Endothelial cell of umbilical vein (primary cell): ENCODE measurements around the gene SOCS7. TPM values are rescaled to one million over a fixed set of nuclear protein-coding genes. Genes with fewer than 3 reads are reported as not detected.

Experiments
- BruUV-seq: library from RNA; stranded (reverse); fragments of 400-500 nt; replicated peaks from 2 replicates; lab custom pipeline; 2021; lab: Mats Ljungman, UMichigan
- CTCF ChIA-PET: fragments of 300-600, 350-600 bp; sonication (Branson Sonifier 250); formaldehyde crosslinking; loops from one replicate; lab custom pipeline; 2021; ENCODE audit warnings: antibody characterized with exemption, inconsistent platforms; lab: Charles Lee
- POLR2A ChIA-PET: fragments of 300-600, 350-600 bp; sonication (Branson Sonifier 250); formaldehyde crosslinking; loops from one replicate; lab custom pipeline; 2021; ENCODE audit warnings: antibody characterized with exemption, inconsistent platforms; lab: Charles Lee
- DNase-seq: peaks from one replicate; pipeline ENCODE4 v3.0.0-alpha.2; 2011; ENCODE audit warnings: low read depth, low spot score
- FAIRE-seq: peaks from 2 replicates; lab custom pipeline; 2011; peaks lifted over from hg19 to GRCh38; lab: Jason Lieb, UNC
- H2AFZ ChIP-seq: 2 replicates; pipeline ENCODE4 v1.6.0; 2012; ENCODE audit warnings: low read depth, low read length, control low read depth, inconsistent platforms
- H3K27ac ChIP-seq: 2 replicates; pipeline ENCODE4 v1.5.1; 2011; ENCODE audit warnings: low read depth, mild to moderate bottlenecking, control low read depth, low read length, moderate library complexity; ENCODE audit not compliant: insufficient read depth
- H3K27me3 ChIP-seq, 2 experiments: 2 replicates each; pipeline versions ENCODE4 v1.6.0 to v1.6.1; 2011; ENCODE audit warnings: low read length in 2 of 2, mixed read lengths in 1 of 2; ENCODE audit not compliant: control insufficient read depth in 2 of 2, insufficient read depth in 2 of 2
- H3K36me3 ChIP-seq, 2 experiments: 2 replicates in 1 of 2; 3 replicates in 1 of 2; pipeline ENCODE4 v1.5.1; 2011; ENCODE audit warnings: low read length in 2 of 2, mild to moderate bottlenecking in 1 of 2, moderate library complexity in 1 of 2; ENCODE audit not compliant: control insufficient read depth in 2 of 2, insufficient read depth in 2 of 2; ENCODE audit errors: extremely low read depth in 1 of 2
- H3K4me1 ChIP-seq: 3 replicates; pipeline ENCODE4 v1.5.1; 2011; ENCODE audit warnings: mild to moderate bottlenecking, low read length; ENCODE audit not compliant: control insufficient read depth, insufficient read depth; ENCODE audit errors: extremely low read depth
- H3K4me2 ChIP-seq: 2 replicates; pipeline ENCODE4 v1.6.1; 2011; ENCODE audit warnings: low read length, control low read depth, mixed read lengths; ENCODE audit not compliant: insufficient read depth
- H3K4me3 ChIP-seq, 3 experiments: fragments of 200-600 bp in 1 of 3; sonication (generic), shearing (Covaris generic) in 1 of 3; replicated peaks in 1 of 3; 2 replicates each; pipeline ENCODE4 v1.5.1; 2011 to 2016; ENCODE audit warnings: control low read depth in 3 of 3, low read length in 3 of 3, mild to moderate bottlenecking in 2 of 3, inconsistent platforms in 1 of 3, low read depth in 1 of 3, moderate library complexity in 1 of 3; ENCODE audit not compliant: insufficient read depth in 1 of 3
- H3K79me2 ChIP-seq: 2 replicates; pipeline ENCODE4 v1.6.0; 2012; ENCODE audit warnings: low read length, inconsistent platforms; ENCODE audit not compliant: control insufficient read depth, insufficient read depth
- H3K9ac ChIP-seq: replicated peaks from 2 replicates; pipeline ENCODE3; 2011; ENCODE audit warnings: low read length, control low read depth; ENCODE audit not compliant: insufficient read depth; ENCODE audit errors: extremely low read depth
- H3K9me1 ChIP-seq: replicated peaks from 3 replicates; pipeline ENCODE4 v1.6.0; 2011; ENCODE audit warnings: mild to moderate bottlenecking, low read length; ENCODE audit not compliant: control insufficient read depth, insufficient read depth; ENCODE audit errors: extremely low read depth
- H3K9me3 ChIP-seq: replicated peaks from 2 replicates; pipeline ENCODE4 v1.5.1; 2012; ENCODE audit warnings: low read length, inconsistent platforms; ENCODE audit not compliant: control insufficient read depth, insufficient read depth
- H4K20me1 ChIP-seq: replicated peaks from 2 replicates; pipeline ENCODE3; 2011; ENCODE audit warnings: mild to moderate bottlenecking, low read length; ENCODE audit not compliant: control insufficient read depth, insufficient read depth; ENCODE audit errors: extremely low read depth
- EZH2 ChIP-seq: IDR thresholded peaks from 2 replicates; pipeline ENCODE4 v1.6.1; 2012; ENCODE audit warnings: borderline replicate concordance, low read depth, mild to moderate bottlenecking, moderate library complexity, low read length, inconsistent platforms; ENCODE audit not compliant: severe bottlenecking
- FOS ChIP-seq: IDR thresholded peaks from 2 replicates; pipeline ENCODE4 v1.6.1; 2011; ENCODE audit warnings: mild to moderate bottlenecking, low read length, moderate library complexity, borderline replicate concordance; ENCODE audit not compliant: insufficient read depth
- GATA2 ChIP-seq: IDR thresholded peaks from 2 replicates; pipeline ENCODE4 v1.7.0; 2011; ENCODE audit warnings: low read depth, mild to moderate bottlenecking, moderate library complexity, mixed read lengths, low read length; ENCODE audit not compliant: insufficient read length, insufficient read depth
- JUN ChIP-seq: IDR thresholded peaks from 2 replicates; pipeline ENCODE4 v1.6.1; 2011; ENCODE audit warnings: borderline replicate concordance, low read depth; ENCODE audit not compliant: insufficient read length, insufficient read depth
- MYC ChIP-seq: IDR thresholded peaks from one replicate; pipeline ENCODE4 v1.6.1; 2011; ENCODE audit warnings: mild to moderate bottlenecking, low read depth, low read length
- POLR2A ChIP-seq: IDR thresholded peaks from 2 replicates; pipeline ENCODE4 v1.6.1; 2012; ENCODE audit warnings: low read depth, mild to moderate bottlenecking, control low read depth, low read length
- POLR2AphosphoS5 ChIP-seq: IDR thresholded peaks from 2 replicates; pipeline ENCODE4 v1.6.1; 2012; ENCODE audit warnings: low read depth, mild to moderate bottlenecking, control low read depth, low read length, moderate library complexity; ENCODE audit not compliant: insufficient read depth
- dilution Hi-C: fragments of 300-500 bp; cut with MboI; formaldehyde crosslinking; loops from one replicate; pipeline ENCODE4 v1.15.0; 2019; ENCODE audit warnings: low sequenced_read_pairs; ENCODE audit not compliant: extremely low pct_ligation_motif_present
- intact Hi-C: fragments of 100-400 bp; cut with micrococcal nuclease; formaldehyde crosslinking; loops from one replicate; pipeline ENCODE4 v1.10.0; 2022
- polyA plus RNA-seq, 4 experiments: library from polyadenylated mRNA; depleted of rRNA in 3 of 4; stranded (reverse) in 3 of 4; unstranded in 1 of 4; fragments of >200 nt; gene quantifications; 2 replicates each; pipeline versions ENCODE4 v1.2.1 to v1.2.3, GENCODE V29; 2011 to 2012; ENCODE audit warnings: missing spikeins in 1 of 4
- total RNA-seq: library from RNA; stranded (reverse); gene quantifications from 2 replicates; pipeline ENCODE4 v1.2.3, GENCODE V29; 2021
- TF ChIP-seq, protein P1 (sequence below): IDR thresholded peaks from 2 replicates; pipeline ENCODE4 v1.6.1; 2011; ENCODE audit not compliant: insufficient read depth, insufficient read length
- TF ChIP-seq, protein P2 (sequence below), 2 donors: IDR thresholded peaks; 1 replicate in 1 of 2; 2 replicates in 1 of 2; pipeline ENCODE4 v1.5.1; 2011; ENCODE audit warnings: low read length in 2 of 2, mild to moderate bottlenecking in 2 of 2, moderate library complexity in 2 of 2, control low read depth in 1 of 2, inconsistent platforms in 1 of 2, low read depth in 1 of 2; ENCODE audit not compliant: insufficient read depth in 1 of 2; ENCODE audit errors: extremely low read depth in 1 of 2

Gene SOCS7
- total and polyA plus RNA-seq, 2 donors (not counting 3 experiments of a cell fraction or from before 2014, with no cell fraction given): 5.9 to 10.4 TPM

DNA sequence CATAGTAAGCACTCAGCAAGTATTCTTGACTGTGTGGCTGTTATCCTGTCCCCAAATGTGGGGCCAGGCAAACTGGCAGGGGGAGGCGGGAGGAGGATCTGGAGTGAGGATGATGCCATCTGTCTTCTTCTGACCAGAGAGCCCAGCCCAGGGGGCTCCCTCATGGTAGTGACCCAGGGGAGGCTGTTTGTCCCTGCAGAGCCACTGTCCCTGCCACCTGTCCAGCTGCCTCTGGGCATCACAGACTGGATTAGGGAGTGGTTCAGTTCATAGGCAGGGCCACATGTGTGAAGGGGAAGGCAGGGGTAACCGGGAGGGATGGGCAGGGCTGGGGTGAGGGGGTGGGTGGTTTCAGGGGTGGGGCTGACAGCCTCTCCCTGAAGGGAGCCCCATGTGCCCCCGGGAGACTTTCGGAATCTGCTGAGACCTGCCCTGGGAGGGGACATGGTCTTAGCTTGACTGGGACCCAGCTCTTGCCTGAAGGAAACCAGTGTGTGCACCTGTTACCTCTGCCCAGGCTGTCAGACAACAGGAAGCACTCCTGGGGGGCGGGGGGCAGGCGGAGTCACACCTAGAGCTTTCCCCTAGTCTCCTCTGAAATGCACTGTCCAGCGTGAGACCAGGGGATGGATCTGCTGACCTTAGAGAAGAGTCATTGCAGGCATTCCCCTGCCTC, 91.8 kb downstream of the SOCS7 start:
- Histone ChIP-seq H3K36me3 (no peaks in the 10 kb centered on the region), H3K27me3 (no peaks in the 10 kb centered on the region), H3K9me3 (no peaks in the 10 kb centered on the region), H3K4me1 (peaks cover 23% of the 10 kb centered on the region), H3K4me3 (no peak overlapping the region), H3K27ac (no peak overlapping the region), H3K4me2 (no peak overlapping the region), H3K9me1 (no peaks in the 10 kb centered on the region), H2AFZ (no peak overlapping the region), H3K79me2 (peaks cover 75% of the 10 kb centered on the region), H4K20me1 (no peaks in the 10 kb centered on the region), H3K9ac (no peak overlapping the region)
- FAIRE-seq (no peak), DNase-seq (no peak)
- ChIA-PET CTCF (interaction anchor here (0.7 to 4.0 kb wide), 16 partner anchors 8 to 94 kb away, joined by 3 to 35 read pairs (median 4); no protein-coding TSS in a partner anchor), POLR2A (no interaction called here)
- dilution Hi-C loops: no loop called here
- TF ChIP-seq POLR2A (no peak), GATA2 (no peak), MYC (no peak), EZH2 (no peak)
- BruUV-seq: no TSS peak
- intact Hi-C loops: loop anchor here (1.0 kb wide), 4 partner anchors 13 to 42 kb away; no protein-coding TSS in a partner anchor

DNA sequence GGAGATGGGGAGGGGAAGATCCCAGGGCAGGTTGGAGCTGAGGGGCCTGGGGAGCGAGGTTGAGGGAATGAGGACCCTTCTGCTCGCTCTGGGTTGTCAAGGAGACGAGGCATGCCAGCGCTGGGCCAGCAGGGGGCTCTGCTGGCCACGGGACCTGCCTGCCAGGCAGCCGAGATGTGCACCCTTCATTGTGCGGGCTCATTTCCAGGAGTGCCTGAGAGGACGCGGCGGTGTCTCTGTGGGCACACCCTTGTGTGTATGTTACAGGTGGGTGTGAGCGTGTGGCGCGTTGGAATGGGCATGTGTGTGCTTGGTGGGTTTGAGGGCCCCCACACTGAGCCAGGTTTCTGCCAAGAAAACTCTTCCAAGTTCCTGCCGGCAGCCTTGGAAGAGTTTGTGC, 92.5 kb downstream of the SOCS7 start:
- Histone ChIP-seq H3K27ac (no peak overlapping the region), H2AFZ (no peak overlapping the region), H3K4me3 (no peak overlapping the region), H3K9me3 (no peaks in the 10 kb centered on the region), H4K20me1 (no peaks in the 10 kb centered on the region), H3K79me2 (peaks cover 79% of the 10 kb centered on the region), H3K4me2 (no peak overlapping the region), H3K9me1 (no peaks in the 10 kb centered on the region), H3K4me1 (peaks cover 28% of the 10 kb centered on the region), H3K27me3 (no peaks in the 10 kb centered on the region), H3K9ac (no peak overlapping the region), H3K36me3 (no peaks in the 10 kb centered on the region)
- CTCF ChIA-PET: interaction anchor here (1.0 to 4.0 kb wide), 13 partner anchors 8 to 62 kb away, joined by 3 to 35 read pairs (median 6); no protein-coding TSS in a partner anchor
- POLR2A ChIA-PET: no interaction called here
- dilution Hi-C loops (no loop called here), intact Hi-C loops (loop anchor here (1.0 kb wide), 4 partner anchors 12 to 41 kb away; no protein-coding TSS in a partner anchor)
- no TSS peak for BruUV-seq
- no peak for TF ChIP-seq POLR2A
- TF ChIP-seq, protein P1, sequence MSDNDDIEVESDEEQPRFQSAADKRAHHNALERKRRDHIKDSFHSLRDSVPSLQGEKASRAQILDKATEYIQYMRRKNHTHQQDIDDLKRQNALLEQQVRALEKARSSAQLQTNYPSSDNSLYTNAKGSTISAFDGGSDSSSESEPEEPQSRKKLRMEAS: no peak
- TF ChIP-seq, protein P2, sequence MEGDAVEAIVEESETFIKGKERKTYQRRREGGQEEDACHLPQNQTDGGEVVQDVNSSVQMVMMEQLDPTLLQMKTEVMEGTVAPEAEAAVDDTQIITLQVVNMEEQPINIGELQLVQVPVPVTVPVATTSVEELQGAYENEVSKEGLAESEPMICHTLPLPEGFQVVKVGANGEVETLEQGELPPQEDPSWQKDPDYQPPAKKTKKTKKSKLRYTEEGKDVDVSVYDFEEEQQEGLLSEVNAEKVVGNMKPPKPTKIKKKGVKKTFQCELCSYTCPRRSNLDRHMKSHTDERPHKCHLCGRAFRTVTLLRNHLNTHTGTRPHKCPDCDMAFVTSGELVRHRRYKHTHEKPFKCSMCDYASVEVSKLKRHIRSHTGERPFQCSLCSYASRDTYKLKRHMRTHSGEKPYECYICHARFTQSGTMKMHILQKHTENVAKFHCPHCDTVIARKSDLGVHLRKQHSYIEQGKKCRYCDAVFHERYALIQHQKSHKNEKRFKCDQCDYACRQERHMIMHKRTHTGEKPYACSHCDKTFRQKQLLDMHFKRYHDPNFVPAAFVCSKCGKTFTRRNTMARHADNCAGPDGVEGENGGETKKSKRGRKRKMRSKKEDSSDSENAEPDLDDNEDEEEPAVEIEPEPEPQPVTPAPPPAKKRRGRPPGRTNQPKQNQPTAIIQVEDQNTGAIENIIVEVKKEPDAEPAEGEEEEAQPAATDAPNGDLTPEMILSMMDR (IDR thresholded peaks at IDR 0.05; ENCODE audit: extremely low read depth in 1 of 2, insufficient read depth in 1 of 2, low read depth in 1 of 2, low read length in 2 of 2): peak; percentile 97 to 99
- TF ChIP-seq POLR2AphosphoS5: peak; percentile 76
- no peak for TF ChIP-seq JUN
- no peak for TF ChIP-seq GATA2
- TF ChIP-seq FOS: no peak
- TF ChIP-seq MYC: no peak
- TF ChIP-seq EZH2: no peak
- FAIRE-seq: no peak
- DNase-seq: peak; percentile 68
